GM18907 (cell line): ENCODE results near the gene CIC.

Experiments
- ATAC-seq: cut with Tn5 transposase; IDR thresholded peaks from one replicate; pipeline ENCODE4 v1.9.1; 2021; ENCODE audit warnings: mild to moderate bottlenecking, moderate library complexity; ENCODE audit not compliant: unreplicated experiment

CIC gene

DNA sequence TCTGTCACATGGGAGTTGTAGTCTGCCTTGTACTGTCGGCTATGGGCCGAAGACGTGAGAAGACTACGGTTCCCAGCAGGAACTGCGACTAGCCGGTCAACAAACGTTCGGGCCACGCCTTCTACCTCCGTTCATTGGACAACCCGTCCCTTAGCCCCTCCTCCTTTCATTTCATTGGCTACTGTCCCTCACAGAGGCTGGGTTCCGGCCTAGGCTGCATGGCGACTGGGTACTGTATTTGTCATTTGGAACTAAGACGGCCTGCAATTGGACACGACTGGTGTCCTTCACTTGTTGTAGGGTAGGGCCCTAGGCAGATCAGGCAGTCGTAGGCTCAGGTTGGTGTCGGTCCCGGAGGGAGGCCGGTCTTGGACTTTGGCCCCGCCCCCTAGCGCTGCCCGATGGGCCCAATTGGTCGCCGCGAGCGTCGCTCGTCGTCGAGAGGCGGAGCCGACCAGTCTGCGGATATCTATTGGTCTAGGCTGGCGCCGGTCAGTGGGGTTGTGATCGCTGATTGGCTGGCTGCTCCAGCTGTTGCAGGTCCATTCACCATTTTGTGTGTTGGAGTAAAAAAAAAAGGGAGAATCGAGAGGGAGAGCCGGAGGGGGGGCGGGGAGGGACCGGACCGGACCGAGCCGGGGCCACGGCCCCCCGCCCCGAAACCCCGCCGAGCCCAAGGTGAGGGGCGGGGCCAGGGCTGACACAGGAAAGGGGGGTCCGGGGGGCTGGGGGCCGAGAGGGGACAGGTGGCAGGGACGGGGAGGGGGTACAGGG is at the start of gene CIC:
Gene CIC (plus strand): TSS at position 549 of the 774 bp plus-strand sequence. CDS start 2,532 bp downstream, outside the sequence.
- ATAC-seq, result peak; percentile 82

DNA sequence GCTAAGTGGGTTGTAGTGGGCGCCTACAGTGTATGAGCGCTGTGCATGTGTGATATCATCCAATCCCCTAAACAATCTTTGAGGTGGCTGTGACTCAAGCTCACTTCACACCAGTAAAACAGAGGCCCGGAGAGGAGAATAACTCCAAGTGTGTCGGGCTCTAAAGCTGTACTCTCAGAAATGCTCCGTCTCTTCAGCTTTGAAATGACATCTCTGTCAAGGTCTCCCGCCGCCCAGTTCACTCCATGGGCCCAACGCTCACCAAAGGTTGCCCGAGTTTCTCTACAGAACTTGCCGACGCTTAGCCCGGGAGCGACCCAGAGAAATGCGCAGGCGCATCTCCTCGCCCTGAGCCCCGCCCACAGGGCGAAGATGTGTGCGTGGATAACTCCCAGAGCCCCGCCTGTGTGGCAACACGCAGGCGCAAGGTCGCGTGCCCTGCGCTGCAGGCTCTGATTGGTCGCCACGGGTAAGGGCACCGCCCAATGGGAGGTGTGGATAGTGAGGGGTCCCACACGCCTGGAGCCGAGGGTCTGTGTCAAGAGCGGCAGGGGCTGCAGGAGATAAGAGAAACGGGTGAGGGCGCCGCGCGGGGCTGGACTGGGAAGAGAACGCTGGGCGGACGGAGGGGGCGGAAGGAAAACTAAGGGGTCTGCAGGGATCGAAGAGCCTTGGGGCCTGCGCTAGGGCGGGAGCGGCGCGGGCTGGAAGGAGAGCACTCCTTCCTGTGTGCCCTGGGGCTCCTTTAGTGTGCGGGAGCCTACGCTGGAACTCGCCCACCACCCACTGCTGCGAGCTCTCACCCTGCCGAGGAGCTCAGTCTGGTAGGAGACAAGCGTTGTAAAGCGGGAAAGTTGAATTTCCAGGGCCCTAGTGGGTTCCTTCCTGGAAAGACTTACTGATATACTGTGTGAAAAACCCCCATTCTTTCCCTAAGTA is 49.0 kb upstream of the CIC start, which contains the start of gene ZNF526:
Gene ZNF526 (plus strand): TSS at position 501 of the 939 bp plus-strand sequence. CDS start 4,092 bp downstream, outside the sequence.
- ATAC-seq, result peak; percentile 69

DNA sequence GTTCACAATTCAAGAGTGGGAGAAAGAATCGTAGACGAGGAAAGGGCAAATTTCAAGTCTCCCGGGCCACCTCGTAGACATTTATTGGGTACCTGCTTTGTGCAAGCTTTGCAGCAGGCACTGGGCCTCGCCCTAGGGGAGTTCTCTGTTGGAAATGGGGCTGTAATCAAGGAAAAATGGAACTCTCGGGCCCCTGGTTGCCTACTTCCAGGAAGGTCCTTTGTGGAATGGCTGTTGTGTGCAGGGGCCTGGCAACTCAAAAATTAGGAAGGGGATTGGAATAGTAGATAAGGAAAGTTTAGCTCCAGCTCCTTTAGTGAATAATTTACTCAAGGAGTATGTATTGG is 48.3 kb upstream of the CIC start:
- no peak for ATAC-seq

DNA sequence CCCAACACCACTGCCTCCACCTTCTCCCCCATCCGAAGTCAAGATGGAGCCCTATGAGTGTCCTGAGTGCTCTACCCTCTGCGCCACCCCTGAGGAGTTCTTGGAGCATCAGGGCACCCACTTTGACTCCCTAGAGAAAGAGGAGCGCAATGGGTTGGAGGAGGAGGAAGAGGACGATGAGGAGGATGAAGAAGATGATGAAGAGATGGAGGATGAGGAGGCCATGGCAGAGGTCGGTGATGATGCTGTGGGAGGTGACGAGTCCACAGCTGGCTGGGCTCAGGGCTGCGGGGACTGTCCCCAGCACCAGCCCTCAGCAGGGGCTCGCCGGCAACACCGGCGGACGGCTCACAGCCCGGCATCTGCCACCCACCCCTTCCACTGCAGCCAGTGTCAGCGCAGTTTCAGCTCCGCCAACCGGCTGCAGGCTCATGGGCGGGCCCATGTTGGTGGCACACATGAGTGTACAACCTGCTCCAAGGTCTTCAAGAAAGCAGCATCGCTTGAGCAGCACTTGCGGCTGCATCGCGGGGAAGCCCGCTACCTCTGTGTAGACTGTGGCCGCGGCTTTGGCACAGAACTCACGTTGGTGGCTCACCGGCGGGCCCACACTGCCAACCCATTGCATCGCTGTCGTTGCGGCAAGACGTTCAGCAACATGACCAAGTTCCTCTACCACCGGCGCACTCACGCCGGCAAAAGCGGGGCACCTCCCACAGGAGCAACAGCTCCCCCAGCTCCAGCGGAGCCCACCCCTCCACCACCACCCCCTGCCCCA is 43.9 kb upstream of the CIC start:
- no peak for ATAC-seq

DNA sequence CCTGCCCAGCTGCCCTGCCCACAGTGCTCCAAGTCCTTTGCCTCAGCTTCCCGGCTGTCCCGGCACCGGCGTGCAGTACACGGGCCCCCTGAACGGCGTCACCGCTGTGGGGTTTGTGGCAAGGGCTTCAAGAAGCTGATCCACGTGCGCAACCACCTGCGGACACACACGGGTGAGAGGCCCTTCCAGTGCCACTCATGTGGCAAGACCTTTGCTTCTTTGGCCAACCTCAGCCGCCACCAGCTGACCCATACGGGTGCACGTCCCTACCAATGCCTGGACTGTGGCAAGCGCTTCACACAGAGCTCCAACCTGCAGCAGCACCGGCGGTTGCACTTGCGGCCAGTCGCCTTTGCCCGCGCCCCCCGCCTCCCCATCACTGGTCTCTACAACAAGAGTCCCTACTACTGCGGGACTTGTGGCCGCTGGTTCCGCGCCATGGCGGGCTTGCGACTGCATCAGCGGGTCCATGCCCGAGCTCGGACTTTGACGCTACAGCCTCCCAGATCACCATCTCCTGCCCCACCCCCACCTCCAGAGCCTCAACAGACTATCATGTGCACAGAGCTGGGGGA is 43.2 kb upstream of the CIC start:
- ATAC-seq, result no peak

DNA sequence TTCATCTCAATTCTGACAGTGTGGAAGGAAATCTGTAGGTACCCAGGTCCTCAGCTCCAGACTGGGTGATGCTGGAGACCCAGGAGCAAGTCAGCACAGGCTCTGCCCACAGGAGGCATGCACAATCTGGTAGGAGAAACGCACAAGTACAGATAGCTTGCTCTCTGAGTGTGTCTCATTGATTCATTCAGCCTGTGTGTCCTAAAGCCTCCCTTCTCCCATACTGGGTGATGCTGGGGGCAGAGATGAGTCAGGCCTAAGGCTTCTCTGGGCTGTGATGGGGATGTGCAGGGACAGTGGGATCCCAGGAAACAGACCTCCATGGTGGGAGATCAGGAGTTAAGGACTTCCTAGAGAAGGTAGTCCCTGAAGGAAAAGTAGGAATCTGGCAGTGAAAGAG is 42.2 kb upstream of the CIC start:
- ATAC-seq, result no peak

DNA sequence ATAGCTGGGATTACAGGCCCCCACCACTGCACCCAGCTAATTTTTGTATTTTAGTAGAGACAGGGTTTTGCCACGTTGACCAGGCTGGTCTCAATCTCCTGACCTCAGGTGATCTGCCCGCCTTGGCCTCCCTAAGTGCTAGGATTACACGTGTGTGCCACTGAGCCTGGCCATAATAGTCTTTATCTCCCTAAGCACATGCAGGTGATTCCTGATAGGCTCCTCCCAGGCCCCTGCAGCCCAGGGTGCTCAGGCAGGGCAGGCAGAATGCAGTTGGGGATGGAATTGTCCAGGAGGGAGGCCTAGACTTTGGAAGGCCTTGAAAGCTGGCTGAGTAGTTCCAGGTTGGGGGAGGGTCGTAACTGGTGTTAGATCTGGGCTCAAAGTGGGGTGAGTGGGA is 40.4 kb upstream of the CIC start:
- no peak for ATAC-seq

DNA sequence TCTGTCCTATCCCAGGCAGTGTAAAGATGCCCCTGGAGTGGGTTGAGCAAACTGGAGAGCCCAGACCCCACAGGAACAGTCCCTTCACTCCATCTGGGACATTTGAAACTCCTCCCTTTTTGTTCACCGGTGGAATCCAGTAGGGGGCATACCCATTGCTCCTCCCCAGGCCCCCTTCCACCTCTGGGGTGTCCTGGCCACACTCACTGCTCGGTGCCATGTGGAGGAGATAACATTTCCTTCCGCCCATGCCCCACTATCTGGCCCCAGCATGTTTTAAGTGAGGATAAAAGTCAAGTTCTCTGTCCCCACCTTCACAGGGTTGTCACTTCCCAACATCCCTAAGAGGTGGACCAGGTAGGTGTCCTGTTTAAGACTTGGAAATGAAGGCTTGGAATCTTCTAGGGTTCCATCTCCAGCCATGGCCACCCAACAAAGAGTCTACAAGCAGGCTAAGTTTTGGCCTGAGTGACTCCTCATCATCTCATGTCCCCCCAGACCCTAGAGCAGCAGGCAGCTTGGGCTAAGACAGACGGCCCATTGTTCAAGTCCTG is 39.7 kb upstream of the CIC start:
- no peak for ATAC-seq

DNA sequence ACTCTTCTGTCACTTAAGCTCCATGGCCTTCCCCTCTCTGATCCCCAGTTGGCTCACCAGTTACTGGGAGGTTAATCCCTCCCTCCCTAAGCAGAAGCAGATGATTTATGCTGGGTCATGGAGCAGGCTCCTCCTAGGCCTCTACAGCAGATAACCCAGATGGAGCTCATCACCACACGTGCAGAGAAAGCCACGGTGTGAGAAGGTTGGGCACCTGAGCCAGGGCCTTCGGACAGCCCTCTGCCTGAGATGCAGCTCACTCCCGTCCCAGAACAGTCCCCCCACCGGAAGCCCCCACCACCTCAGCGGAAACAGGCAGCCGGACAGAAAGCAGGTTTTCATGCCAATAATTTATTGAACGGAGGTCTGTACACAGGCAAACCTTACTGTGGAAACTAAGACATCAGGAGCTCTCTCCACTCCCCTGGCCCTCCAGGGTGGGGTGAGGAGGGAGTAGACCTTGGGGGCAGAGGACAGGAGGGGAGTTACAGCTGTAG is 39.1 kb upstream of the CIC start:
- no peak for ATAC-seq

DNA sequence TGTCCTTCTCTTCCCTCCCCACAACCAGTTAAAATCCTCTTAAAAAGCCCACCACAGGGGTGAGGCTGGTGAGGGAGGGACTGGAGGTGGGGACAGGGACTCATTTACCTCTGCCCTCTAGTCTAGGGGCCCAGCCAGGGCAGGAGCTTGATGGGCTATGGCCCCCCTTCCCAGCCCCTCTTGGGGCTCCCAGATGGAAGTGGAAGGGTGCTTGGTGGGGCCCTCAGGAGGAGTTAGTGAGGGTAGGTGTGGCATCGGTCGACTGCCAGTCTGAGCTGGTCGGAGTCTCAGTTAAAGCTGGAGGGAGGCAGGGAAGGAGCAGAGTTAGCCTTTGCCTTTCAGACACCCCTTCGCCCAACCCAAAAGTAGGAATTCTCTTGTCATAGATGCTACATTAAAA is 38.5 kb upstream of the CIC start:
- no peak for ATAC-seq

DNA sequence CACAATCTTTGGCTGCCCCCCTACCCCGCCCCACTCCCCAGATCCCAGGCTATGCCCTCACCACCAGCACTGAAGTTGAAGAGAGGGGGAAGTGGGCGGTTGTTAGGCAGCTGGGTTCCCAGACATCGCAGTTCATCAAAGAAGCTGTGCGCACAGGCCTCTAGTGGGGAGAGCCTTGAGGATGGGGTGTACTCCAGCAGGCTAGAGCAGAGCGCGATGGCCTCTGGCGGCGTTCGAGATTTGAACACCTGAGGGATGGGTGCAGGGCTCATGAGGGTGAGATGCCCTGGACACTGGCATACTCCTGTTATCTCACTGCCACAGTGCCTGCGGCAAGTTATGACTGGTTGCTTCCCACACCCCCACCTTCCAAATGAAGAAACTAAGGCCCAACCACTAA is 36.6 kb upstream of the CIC start:
- no peak for ATAC-seq

DNA sequence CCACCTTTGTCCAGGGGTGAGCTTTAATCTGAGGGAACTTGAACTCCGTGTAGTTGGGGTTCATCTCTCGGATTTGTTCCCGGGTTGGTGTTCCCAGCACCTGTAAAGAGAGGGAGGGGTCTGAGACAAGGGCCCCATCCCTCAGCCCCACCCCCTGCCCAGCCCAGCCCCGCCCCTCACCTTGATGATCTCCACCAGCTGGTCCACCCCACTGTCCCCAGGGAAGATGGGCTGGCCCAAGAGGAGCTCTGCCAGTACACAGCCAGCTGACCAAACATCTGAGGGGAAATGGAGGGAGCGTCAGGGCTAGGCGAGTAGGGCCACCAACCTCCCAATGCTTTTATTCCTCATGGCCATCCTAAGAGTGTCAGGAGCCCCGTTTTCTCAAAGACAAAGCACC is 35.9 kb upstream of the CIC start:
- ATAC-seq, result no peak

DNA sequence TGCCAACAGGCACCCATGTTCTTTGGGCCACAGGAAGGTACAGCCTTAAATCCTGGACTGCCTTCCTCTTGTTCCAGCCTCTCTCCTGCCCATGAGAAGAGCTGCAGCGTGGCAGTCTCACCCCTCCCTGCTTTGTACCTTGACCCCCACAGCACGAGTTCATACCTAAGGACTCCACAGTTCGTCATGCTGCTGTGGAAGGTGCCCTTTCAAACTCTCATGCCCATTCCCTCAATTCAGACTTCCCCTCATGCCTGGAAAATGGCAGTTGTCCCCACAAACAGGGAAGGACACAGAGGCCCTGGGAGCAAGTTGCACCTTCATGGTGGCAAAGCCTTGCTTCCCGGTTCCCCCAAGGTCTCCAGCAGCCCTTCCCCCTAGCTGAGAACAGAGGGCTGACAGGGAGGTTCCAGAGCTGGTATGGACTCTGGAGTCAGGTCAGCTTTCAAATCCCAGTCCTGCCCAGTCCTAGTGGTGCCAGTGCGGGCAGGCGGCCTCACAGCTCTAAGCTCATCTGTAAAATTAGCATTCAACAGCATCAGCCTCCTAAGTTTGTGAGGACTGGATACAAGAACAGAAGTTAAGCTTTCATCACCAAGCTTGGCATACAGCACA is 35.3 kb upstream of the CIC start:
- no peak for ATAC-seq

DNA sequence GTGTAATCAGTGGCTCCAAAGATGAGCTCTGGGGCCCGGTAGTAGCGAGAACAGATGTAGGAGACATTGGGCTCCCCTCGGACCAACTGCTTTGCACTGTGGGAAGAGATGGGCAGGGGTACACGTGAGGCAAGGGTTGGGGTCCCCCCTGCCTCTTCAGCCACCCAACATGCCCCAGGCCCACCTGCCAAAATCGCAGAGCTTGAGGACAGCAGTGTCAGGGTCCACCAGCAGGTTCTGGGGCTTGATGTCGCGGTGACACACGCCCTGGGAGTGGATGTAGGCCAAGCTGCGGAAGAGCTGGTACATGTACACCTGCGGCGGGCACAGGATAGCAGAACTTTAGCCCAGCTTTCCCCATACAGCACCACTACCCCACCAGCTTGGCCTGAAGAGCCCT is 34.7 kb upstream of the CIC start:
- ATAC-seq, result no peak

DNA sequence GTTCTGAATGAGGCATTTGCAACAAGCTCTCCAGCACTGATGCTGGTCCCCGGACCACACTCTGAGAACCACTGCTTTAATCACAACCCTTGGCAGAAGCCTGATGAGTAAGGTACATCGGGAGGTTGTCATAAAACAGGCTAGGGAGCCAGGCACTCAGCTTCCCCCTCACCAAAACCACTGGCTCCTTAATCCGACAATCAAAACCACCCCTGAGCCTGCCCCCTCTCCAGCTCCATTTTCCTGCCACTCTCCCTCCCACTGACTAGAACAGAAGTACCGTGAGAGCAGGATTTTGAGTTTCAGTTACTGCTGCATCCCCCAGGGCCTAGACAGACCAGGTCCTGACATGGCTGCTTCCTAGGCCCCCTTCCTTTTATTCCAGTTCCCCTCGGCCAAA is 33.9 kb upstream of the CIC start:
- ATAC-seq, result no peak

DNA sequence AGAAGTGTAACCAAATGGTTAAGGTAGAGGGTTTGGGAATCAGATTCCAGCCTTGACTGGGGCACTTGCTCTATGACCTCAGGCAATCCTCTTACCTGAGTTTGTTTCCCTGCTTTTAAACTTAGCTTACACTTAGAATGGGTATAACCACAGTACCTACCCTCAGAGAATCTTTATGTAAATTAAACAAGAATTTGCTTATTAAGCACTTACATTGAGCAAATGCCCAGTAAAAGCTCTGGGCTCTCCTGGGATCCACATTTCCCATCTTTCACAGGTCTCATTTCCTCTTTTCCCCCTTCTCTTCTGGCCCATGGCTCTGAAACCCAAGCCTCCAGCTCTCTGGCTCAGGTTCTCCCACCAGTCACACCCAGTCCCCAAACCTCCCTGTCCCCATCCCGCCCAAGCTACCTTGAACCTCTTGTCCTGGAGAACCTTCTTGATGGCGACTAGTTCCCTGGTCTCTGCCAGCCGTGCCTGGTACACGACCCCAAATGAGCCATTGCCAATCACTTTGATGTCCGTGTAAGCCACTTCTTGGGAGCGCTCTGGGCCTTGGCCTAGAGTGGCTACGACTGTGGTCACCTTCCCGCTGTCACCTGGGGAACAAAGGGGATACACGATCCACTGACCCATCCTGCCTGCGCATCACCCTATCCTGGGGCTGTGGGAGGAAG is 29.4 kb upstream of the CIC start:
- no peak for ATAC-seq

DNA sequence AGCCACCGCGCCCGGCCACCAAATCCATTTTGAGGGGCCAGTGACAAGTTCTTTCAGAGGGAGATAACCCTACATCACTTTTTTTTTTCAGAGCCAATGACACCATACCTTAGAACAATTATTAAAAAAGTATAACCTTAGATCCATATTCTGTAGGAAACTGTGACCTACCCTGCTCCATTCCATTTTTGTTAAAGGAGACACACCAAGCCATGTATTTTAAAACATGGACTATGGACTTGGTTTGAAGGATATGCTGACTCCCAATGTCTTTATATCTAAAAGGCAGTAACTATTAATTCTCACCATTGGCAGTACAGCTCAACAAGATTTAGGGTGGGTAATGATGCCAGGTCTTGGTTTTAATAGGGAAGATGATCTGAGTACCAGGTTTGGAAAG is 27.8 kb upstream of the CIC start:
- no peak for ATAC-seq

DNA sequence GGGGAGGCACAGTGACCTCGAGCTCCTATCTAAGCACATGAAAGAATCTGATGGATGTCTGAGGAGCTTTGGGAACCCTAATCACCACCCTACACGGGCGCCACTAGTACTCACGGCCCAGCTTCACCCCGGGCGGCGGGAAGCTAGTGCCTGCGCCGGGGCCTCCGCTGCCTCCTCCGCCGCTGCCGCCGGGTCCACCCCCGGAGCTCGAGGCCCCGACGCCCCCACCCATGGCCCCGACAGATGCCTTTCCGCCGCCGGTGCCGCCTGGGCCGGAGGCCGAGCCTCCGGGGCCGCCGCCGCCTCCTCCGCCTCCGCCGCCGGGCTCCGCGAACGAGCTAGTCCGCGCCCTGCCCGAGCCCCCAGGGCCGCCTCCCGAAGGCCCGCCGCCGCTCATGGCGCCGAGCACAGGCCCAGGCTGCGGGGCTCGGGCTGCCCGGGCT is 27.0 kb upstream of the CIC start:
- ATAC-seq, result peak; percentile 0
